ENCODE results near the gene TMSB15C. TPM values are rescaled to one million over a fixed set of nuclear protein-coding genes. Genes with fewer than 3 reads are reported as not detected.

TMSB15C gene
- total and polyA plus RNA-seq, 2 donors (not counting 3 experiments of a cell fraction or from before 2014, with no cell fraction given), result 3.1 to 7.0 TPM

DNA sequence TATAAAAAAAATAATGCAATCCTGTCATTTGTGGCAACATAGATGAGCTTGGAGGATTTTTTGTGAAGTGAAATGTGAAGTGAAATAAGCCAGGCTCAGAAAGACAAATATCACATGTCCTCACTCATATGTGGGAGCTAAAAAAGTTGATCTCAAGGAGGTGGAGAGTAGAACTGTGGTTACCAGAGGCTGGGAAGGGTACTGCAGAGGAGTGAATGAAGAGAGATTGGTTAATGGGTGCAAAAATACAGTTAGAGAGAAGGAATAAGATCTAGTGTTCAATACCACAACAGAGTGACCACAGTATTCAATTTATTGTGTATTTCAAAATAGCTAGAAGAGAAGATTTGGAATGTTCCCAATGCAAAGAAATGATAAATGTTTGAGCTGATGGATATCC is 22.9 kb upstream of the TMSB15C start:
- H3K27me3 ChIP-seq (ENCODE audit: control insufficient read depth in 2 of 2, insufficient read depth in 2 of 2, low read length in 2 of 2), result no peaks in the 10 kb centered on the region
- H3K4me1 ChIP-seq (ENCODE audit: control insufficient read depth, extremely low read depth, insufficient read depth, low read length), result no peaks in the 10 kb centered on the region
- H3K27ac ChIP-seq (ENCODE audit: insufficient read depth, low read depth, low read length), result no peak overlapping the region
- intact Hi-C loops (cut with micrococcal nuclease) (loop anchor here (1.0 kb wide), 3 partner anchors 14 to 172 kb away; no protein-coding TSS in a partner anchor), dilution Hi-C loops (cut with MboI; ENCODE audit: extremely low pct_ligation_motif_present, low sequenced_read_pairs) (no loop called here)
- TF ChIP-seq, protein P1, sequence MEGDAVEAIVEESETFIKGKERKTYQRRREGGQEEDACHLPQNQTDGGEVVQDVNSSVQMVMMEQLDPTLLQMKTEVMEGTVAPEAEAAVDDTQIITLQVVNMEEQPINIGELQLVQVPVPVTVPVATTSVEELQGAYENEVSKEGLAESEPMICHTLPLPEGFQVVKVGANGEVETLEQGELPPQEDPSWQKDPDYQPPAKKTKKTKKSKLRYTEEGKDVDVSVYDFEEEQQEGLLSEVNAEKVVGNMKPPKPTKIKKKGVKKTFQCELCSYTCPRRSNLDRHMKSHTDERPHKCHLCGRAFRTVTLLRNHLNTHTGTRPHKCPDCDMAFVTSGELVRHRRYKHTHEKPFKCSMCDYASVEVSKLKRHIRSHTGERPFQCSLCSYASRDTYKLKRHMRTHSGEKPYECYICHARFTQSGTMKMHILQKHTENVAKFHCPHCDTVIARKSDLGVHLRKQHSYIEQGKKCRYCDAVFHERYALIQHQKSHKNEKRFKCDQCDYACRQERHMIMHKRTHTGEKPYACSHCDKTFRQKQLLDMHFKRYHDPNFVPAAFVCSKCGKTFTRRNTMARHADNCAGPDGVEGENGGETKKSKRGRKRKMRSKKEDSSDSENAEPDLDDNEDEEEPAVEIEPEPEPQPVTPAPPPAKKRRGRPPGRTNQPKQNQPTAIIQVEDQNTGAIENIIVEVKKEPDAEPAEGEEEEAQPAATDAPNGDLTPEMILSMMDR (IDR thresholded peaks at IDR 0.05; ENCODE audit: extremely low read depth in 1 of 2, insufficient read depth in 1 of 2, low read depth in 1 of 2, low read length in 2 of 2), result no peak
- TF ChIP-seq EZH2 (IDR thresholded peaks at IDR 0.05; ENCODE audit: borderline replicate concordance, low read depth, low read length, severe bottlenecking) (no peak), MYC (IDR thresholded peaks at IDR 0.05; ENCODE audit: low read depth, low read length) (no peak), POLR2A (IDR thresholded peaks at IDR 0.05; ENCODE audit: low read depth, low read length) (no peak), GATA2 (IDR thresholded peaks at IDR 0.05; ENCODE audit: insufficient read depth, insufficient read length, low read depth, low read length) (no peak), JUN (IDR thresholded peaks at IDR 0.05; ENCODE audit: borderline replicate concordance, insufficient read depth, insufficient read length, low read depth) (no peak), POLR2AphosphoS5 (IDR thresholded peaks at IDR 0.05; ENCODE audit: insufficient read depth, low read depth, low read length) (no peak), FOS (IDR thresholded peaks at IDR 0.05; ENCODE audit: borderline replicate concordance, insufficient read depth, low read length) (no peak)
- TF ChIP-seq, protein P2, sequence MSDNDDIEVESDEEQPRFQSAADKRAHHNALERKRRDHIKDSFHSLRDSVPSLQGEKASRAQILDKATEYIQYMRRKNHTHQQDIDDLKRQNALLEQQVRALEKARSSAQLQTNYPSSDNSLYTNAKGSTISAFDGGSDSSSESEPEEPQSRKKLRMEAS (IDR thresholded peaks at IDR 0.05; ENCODE audit: insufficient read depth, insufficient read length), result no peak
- H3K9ac ChIP-seq (replicated peaks; ENCODE audit: extremely low read depth, insufficient read depth, low read length), result no peak overlapping the region
- DNase-seq (ENCODE audit: low read depth, low spot score) (no peak), FAIRE-seq (no peak)
- H3K36me3 ChIP-seq (ENCODE audit: control insufficient read depth in 2 of 2, extremely low read depth in 1 of 2, insufficient read depth in 2 of 2, low read length in 2 of 2), result no peaks in the 10 kb centered on the region
- ChIA-PET CTCF (interaction anchor here (0.8 to 2.8 kb wide), 3 partner anchors 14 to 267 kb away, joined by 3 to 19 read pairs (median 13); partner anchors contain the start of genes RAB9B and ZCCHC18), POLR2A (no interaction called here)
- H3K4me3 ChIP-seq (replicated peaks in 1 of 3; ENCODE audit: insufficient read depth in 1 of 3, low read depth in 1 of 3, low read length in 3 of 3), result no peak overlapping the region
- no peaks in the 10 kb centered on the region for H3K9me1 ChIP-seq (replicated peaks; ENCODE audit: control insufficient read depth, extremely low read depth, insufficient read depth, low read length)
- BruUV-seq (replicated peaks), result no TSS peak
- no peaks in the 10 kb centered on the region for H3K9me3 ChIP-seq (replicated peaks; ENCODE audit: control insufficient read depth, insufficient read depth, low read length)
- H3K79me2 ChIP-seq (ENCODE audit: control insufficient read depth, insufficient read depth, low read length), result no peaks in the 10 kb centered on the region
- H4K20me1 ChIP-seq (replicated peaks; ENCODE audit: control insufficient read depth, extremely low read depth, insufficient read depth, low read length), result no peaks in the 10 kb centered on the region
- no peak overlapping the region for H3K4me2 ChIP-seq (ENCODE audit: insufficient read depth, low read length)
- H2AFZ ChIP-seq (ENCODE audit: low read depth, low read length), result no peak overlapping the region

All from endothelial cell of umbilical vein (primary cell).